Measurements from ENCODE around the gene CAMTA2.

Gene CAMTA2

GRCh38 chr17:5002121-5002788 is 14.8 kb upstream of the CAMTA2 start:
- no peak overlapping the region for H3K27ac ChIP-seq
- peak overlapping the region; percentile 43 for H3K4me2 ChIP-seq (ENCODE audit: low read length)
- no peaks in the 10 kb centered on the region for H3K9me3 ChIP-seq (ENCODE audit: control insufficient read depth, low read length)
- H2AFZ ChIP-seq = no peak overlapping the region
- TF ChIP-seq CTCF (IDR thresholded peaks at IDR 0.05) = no peak
- H3K27me3 ChIP-seq (ENCODE audit: control insufficient read depth, insufficient read depth, low read length) = no peaks in the 10 kb centered on the region
- no peak overlapping the region for H3K9ac ChIP-seq
- H3K4me3 ChIP-seq (ENCODE audit: low read depth, low read length) = peak overlapping the region; percentile 7
- no peaks in the 10 kb centered on the region for H3K4me1 ChIP-seq
- H3K36me3 ChIP-seq (ENCODE audit: control insufficient read depth, insufficient read depth, low read length) = no peaks in the 10 kb centered on the region
- H3K79me2 ChIP-seq = no peaks in the 10 kb centered on the region

GRCh38 chr17:5000237-5000639 is 12.8 kb upstream of the CAMTA2 start:
- Histone ChIP-seq H3K79me2 (no peaks in the 10 kb centered on the region), H3K27ac (no peak overlapping the region), H3K4me3 (ENCODE audit: low read depth, low read length) (no peak overlapping the region), H3K4me2 (ENCODE audit: low read length) (peak overlapping the region; percentile 14), H3K9ac (no peak overlapping the region), H3K9me3 (ENCODE audit: control insufficient read depth, low read length) (no peaks in the 10 kb centered on the region), H3K36me3 (ENCODE audit: control insufficient read depth, insufficient read depth, low read length) (no peaks in the 10 kb centered on the region), H3K4me1 (peaks cover 5% of the 10 kb centered on the region), H3K27me3 (ENCODE audit: control insufficient read depth, insufficient read depth, low read length) (no peaks in the 10 kb centered on the region), H2AFZ (no peak overlapping the region)
- no peak for TF ChIP-seq CTCF (IDR thresholded peaks at IDR 0.05)

- Histone ChIP-seq H3K4me1 (peaks cover 5% of the 10 kb centered on the region), H3K27ac (no peak overlapping the region), H3K36me3 (ENCODE audit: control insufficient read depth, insufficient read depth, low read length) (no peaks in the 10 kb centered on the region), H2AFZ (no peak overlapping the region), H3K9me3 (ENCODE audit: control insufficient read depth, low read length) (no peaks in the 10 kb centered on the region), H3K4me3 (ENCODE audit: low read depth, low read length) (peak overlapping the region; percentile 88), H3K79me2 (no peaks in the 10 kb centered on the region), H3K4me2 (ENCODE audit: low read length) (peak overlapping the region; percentile 95), H3K27me3 (ENCODE audit: control insufficient read depth, insufficient read depth, low read length) (no peaks in the 10 kb centered on the region), H3K9ac (no peak overlapping the region)
- no peak for TF ChIP-seq CTCF (IDR thresholded peaks at IDR 0.05)
These were observed 12.1 kb upstream of the CAMTA2 start for GRCh38 chr17:4999430-5000093.

GRCh38 chr17:4998732-4999429 is 11.4 kb upstream of the CAMTA2 start:
- Histone ChIP-seq H3K36me3 (ENCODE audit: control insufficient read depth, insufficient read depth, low read length) (no peaks in the 10 kb centered on the region), H3K4me1 (peaks cover 5% of the 10 kb centered on the region), H3K79me2 (no peaks in the 10 kb centered on the region), H3K4me3 (ENCODE audit: low read depth, low read length) (peak overlapping the region; percentile 88), H3K4me2 (ENCODE audit: low read length) (peak overlapping the region; percentile 95), H3K27ac (peak overlapping the region; percentile 5), H3K9me3 (ENCODE audit: control insufficient read depth, low read length) (no peaks in the 10 kb centered on the region), H3K9ac (no peak overlapping the region), H2AFZ (peak overlapping the region; percentile 5), H3K27me3 (ENCODE audit: control insufficient read depth, insufficient read depth, low read length) (no peaks in the 10 kb centered on the region)
- no peak for TF ChIP-seq CTCF (IDR thresholded peaks at IDR 0.05)

All from parathyroid adenoma (tissue), 2 donors.